OCI-LY3 (cell line): ENCODE results near the gene ZMYND11.

ENCODE experiments used
- H2AFZ ChIP-seq: fragments of 200-600, 300-600 bp; shearing (Covaris generic); 2 replicates; pipeline ENCODE4 v1.6.0; 2014; ENCODE audit warnings: antibody characterized with exemption, low read depth, low read length
- H3K27ac ChIP-seq: fragments of 200-600, 300-600 bp; sonication (generic); 2 replicates; pipeline ENCODE4 v1.5.1; 2014; ENCODE audit warnings: mild to moderate bottlenecking, low read length, moderate library complexity, mixed read lengths
- H3K27me3 ChIP-seq: fragments of 200-600, 300-600 bp; sonication (generic); 2 replicates; pipeline ENCODE4 v1.6.1; 2014; ENCODE audit warnings: low read depth, low read length, mixed read lengths
- H3K36me3 ChIP-seq: fragments of 200-600, 300-600 bp; sonication (generic); replicated peaks from 2 replicates; pipeline ENCODE3; 2014; ENCODE audit warnings: low read depth, low read length, mixed read lengths
- H3K4me1 ChIP-seq: fragments of 300-600, 200-600 bp; sonication (generic); 2 replicates; pipeline ENCODE4 v1.6.1; 2014; ENCODE audit warnings: low read length, mixed read lengths
- H3K4me2 ChIP-seq: fragments of 200-600, 300-600 bp; sonication (generic); 2 replicates; pipeline ENCODE4 v1.6.1; 2014; ENCODE audit warnings: low read length, mixed read lengths
- H3K4me3 ChIP-seq: fragments of 300-600, 200-600 bp; sonication (generic); 2 replicates; pipeline ENCODE4 v1.5.1; 2014; ENCODE audit warnings: antibody characterized with exemption, mild to moderate bottlenecking, low read length, moderate library complexity
- H3K79me2 ChIP-seq: fragments of 300-600, 200-600 bp; shearing (Covaris generic); 2 replicates; pipeline ENCODE4 v1.6.1; 2014; ENCODE audit warnings: mild to moderate bottlenecking, low read length, mixed read lengths
- H3K9ac ChIP-seq: fragments of 300-600, 200-600 bp; shearing (Covaris generic); 2 replicates; pipeline ENCODE4 v1.6.0; 2014; ENCODE audit warnings: mild to moderate bottlenecking, low read length, moderate library complexity
- H3K9me3 ChIP-seq: fragments of 200-600, 300-600 bp; shearing (Covaris generic); 2 replicates; pipeline ENCODE4 v1.6.1; 2014; ENCODE audit warnings: low read length, mixed read lengths; ENCODE audit not compliant: insufficient read depth
- H4K20me1 ChIP-seq: fragments of 200-600, 300-600 bp; sonication (generic); 2 replicates; pipeline ENCODE4 v1.6.1; 2016; ENCODE audit warnings: low read length, mixed read lengths; ENCODE audit not compliant: insufficient read depth
- EZH2phosphoT487 ChIP-seq: fragments of 200-600 bp; shearing (Covaris generic); IDR thresholded peaks from 2 replicates; pipeline ENCODE4 v1.6.1; 2018; ENCODE audit warnings: antibody characterized with exemption, mixed run types, low read depth
- TF ChIP-seq, protein P1 (sequence below): fragments of 200-600, 300-600 bp; sonication (generic); IDR thresholded peaks from 2 replicates; pipeline ENCODE4 v1.5.1; 2014; ENCODE audit warnings: antibody characterized with exemption, low read length, low read depth

ZMYND11 gene

DNA sequence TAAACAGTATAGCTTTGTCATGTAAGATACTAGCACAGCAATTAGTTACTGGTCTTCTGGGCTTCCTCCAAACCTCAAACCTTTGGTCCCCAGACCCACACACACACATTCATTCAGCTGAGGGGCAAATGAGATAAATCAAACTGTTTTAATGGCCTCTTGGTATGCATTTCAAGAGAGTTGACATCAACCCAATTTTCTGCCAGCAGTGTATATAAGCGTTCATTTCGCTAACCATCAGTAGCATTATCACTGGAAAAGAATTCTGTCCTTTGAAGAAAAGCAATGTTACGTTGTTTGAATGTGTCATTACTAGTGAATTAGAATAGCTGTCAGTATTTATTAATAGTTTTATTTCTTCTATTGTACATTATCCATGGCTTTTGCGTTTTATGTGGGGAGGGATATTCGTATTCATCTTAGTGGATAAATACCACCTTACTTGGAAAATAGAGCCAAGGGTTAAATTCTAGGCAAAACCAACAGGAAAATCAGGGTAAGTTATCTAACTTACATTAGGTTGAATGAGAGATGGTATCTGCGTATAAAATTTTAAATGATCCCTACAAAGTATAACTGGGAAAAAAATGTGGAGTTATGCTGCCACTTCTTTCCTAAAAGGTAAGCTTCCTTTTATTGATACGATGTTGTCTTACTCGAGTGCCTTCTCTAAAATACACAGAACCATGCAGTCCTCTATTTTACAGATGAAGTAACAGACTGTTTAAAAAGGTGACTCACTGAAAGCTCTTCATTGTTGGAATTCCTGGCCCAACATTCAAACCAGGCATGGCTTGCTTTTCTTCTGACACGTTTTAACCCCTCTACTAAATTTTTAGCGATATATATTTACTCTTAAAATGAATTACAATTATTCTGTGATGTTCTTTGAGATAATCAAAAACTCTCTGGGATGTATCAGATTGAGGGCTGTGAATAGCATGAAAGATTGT, 2.0 kb upstream of the ZMYND11 start:
- peak overlapping the region; percentile 94; the same call in 1 of the 2 replicates for H3K4me2 ChIP-seq
- H3K79me2 ChIP-seq = peaks cover 33% of the 10 kb centered on the region

DNA sequence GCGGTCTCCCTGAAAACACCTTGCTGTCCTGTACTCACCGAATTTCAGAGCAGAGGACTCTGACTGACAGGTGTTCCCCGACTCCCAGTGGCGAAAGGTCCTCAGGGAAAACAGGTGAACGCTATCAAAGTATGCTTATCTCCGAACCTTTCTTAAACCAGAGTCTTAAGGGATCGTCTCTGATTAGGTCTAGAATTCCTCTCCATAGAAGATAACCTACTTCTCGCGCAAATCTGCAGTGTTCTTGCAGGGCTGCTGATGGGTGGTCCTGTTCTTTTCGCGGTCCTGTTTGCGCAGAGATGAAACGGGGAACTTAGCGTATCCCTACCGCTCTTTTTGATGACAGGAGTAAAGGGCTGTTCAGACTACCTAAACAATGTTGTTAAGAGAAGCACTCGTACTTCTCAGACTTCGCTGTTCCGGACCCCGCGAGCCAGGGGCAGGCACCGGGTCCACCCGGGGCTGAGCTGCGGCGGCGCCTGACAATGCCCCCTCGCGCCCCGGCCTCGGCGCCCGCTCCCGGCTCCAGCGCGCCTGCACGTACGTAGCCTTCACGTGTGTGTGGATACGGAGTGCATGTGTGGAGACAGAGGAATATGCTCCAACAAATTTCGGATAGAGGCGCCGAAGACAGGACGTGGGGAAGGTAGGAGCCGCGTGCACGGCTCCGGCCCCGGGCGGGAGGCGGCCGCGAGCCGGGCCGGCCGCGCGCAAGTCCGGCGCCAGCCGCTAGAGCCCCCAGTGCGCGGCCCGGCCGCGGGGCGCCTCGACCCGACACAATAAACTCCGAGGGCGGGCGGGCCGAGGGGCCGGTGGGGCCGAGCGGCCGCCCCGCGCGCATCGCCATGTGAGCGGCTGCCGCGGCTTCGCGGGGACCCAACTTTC, 766 bp upstream of the ZMYND11 start:
- peak overlapping the region; percentile 94 for H3K4me2 ChIP-seq
- H2AFZ ChIP-seq = peak overlapping the region; percentile 92
- peak overlapping the region; percentile 59 for H3K27ac ChIP-seq
- H3K4me1 ChIP-seq = peaks cover 24% of the 10 kb centered on the region
- peak overlapping the region; percentile 95 for H3K4me3 ChIP-seq
- H3K9ac ChIP-seq = peak overlapping the region; percentile 80
- no peaks in the 10 kb centered on the region for H3K36me3 ChIP-seq
- peaks cover 46% of the 10 kb centered on the region for H3K79me2 ChIP-seq
- TF ChIP-seq, protein P1, sequence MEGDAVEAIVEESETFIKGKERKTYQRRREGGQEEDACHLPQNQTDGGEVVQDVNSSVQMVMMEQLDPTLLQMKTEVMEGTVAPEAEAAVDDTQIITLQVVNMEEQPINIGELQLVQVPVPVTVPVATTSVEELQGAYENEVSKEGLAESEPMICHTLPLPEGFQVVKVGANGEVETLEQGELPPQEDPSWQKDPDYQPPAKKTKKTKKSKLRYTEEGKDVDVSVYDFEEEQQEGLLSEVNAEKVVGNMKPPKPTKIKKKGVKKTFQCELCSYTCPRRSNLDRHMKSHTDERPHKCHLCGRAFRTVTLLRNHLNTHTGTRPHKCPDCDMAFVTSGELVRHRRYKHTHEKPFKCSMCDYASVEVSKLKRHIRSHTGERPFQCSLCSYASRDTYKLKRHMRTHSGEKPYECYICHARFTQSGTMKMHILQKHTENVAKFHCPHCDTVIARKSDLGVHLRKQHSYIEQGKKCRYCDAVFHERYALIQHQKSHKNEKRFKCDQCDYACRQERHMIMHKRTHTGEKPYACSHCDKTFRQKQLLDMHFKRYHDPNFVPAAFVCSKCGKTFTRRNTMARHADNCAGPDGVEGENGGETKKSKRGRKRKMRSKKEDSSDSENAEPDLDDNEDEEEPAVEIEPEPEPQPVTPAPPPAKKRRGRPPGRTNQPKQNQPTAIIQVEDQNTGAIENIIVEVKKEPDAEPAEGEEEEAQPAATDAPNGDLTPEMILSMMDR = no peak
- TF ChIP-seq EZH2phosphoT487 = no peak
- peaks cover 15% of the 10 kb centered on the region for H4K20me1 ChIP-seq
- no peaks in the 10 kb centered on the region for H3K9me3 ChIP-seq
- H3K27me3 ChIP-seq = peaks cover 7% of the 10 kb centered on the region; the same call in 1 of the 2 replicates

More for the DNA sequence above, 2.0 kb upstream of the ZMYND11 start:
- Histone ChIP-seq H2AFZ (no peak overlapping the region), H4K20me1 (peaks cover 15% of the 10 kb centered on the region), H3K27ac (no peak overlapping the region), H3K9me3 (no peaks in the 10 kb centered on the region), H3K9ac (no peak overlapping the region), H3K36me3 (no peaks in the 10 kb centered on the region), H3K4me3 (no peak overlapping the region), H3K4me1 (peaks cover 24% of the 10 kb centered on the region), H3K27me3 (peaks cover 9% of the 10 kb centered on the region; the same call in 1 of the 2 replicates)
- TF ChIP-seq, protein P1 = no peak

DNA sequence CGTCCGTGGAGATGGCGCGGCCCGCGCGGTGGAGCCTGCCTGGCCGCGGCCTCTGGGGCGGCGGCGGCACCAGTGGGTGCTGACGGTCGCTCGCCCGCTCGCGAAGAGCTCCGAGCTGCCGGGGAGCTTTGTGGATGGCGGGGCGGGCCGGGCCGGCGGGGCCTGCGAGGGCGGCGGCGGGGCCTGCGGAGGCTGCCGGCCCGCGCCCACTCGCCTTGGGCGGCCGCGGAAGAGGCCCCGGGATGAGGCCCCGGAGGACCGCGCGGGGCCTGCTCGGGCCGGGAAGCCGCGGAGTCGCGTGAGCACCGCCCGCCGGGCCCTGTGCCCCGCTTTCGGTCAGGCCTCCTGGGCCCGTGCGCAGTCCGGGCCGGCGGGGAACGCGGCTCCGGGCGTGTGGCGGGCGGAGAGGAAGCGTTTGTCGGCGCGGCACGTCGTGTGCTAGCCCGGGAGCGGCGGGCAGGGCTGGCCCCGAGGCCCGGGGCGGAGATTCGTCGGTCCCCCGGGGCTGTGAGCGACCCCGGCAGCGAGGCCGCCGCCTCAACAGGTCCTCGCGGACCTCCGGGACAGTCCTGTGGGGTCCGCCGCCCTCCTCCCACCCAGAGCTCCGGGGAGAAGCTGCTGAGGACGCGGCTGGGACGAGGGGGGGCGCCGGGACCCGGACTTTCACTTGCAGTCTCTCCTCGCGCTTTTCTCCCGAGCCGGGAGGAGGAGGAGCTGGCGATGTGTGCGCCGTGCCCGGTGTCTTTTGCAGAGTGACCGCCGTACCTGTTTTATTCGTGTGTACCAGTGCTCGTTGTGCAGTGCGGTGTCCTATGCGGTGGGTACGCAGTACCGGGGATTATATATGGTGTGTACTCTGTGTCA, 578 bp downstream of the ZMYND11 start:
- Histone ChIP-seq H3K4me3 (peak overlapping the region; percentile 95), H3K9ac (peak overlapping the region; percentile 80), H3K79me2 (peaks cover 57% of the 10 kb centered on the region), H3K4me1 (peaks cover 17% of the 10 kb centered on the region), H2AFZ (0 out of 2 replicates have a peak overlapping the region, but pooled peaks have one; percentile 60), H3K4me2 (peak overlapping the region; percentile 90), H4K20me1 (peaks cover 19% of the 10 kb centered on the region), H3K9me3 (no peaks in the 10 kb centered on the region), H3K27me3 (no peaks in the 10 kb centered on the region; the same call in 1 of the 2 replicates), H3K27ac (peak overlapping the region; percentile 59), H3K36me3 (no peaks in the 10 kb centered on the region)
- TF ChIP-seq, protein P1 = no peak
- TF ChIP-seq EZH2phosphoT487 = no peak
